GM21825 (cell line): ENCODE measurements around the gene FBXO27.
"Not testable (repeated sequence)": the region's sequence is repeated elsewhere in the genome, so short reads cannot be mapped to it uniquely, and the experiment has no call there.

Experiments used
- ATAC-seq: cut with Tn5 transposase; IDR thresholded peaks from one replicate; pipeline ENCODE4 v1.9.1; 2021; ENCODE audit warnings: mild to moderate bottlenecking, moderate library complexity; ENCODE audit not compliant: unreplicated experiment

The FBXO27 gene

DNA sequence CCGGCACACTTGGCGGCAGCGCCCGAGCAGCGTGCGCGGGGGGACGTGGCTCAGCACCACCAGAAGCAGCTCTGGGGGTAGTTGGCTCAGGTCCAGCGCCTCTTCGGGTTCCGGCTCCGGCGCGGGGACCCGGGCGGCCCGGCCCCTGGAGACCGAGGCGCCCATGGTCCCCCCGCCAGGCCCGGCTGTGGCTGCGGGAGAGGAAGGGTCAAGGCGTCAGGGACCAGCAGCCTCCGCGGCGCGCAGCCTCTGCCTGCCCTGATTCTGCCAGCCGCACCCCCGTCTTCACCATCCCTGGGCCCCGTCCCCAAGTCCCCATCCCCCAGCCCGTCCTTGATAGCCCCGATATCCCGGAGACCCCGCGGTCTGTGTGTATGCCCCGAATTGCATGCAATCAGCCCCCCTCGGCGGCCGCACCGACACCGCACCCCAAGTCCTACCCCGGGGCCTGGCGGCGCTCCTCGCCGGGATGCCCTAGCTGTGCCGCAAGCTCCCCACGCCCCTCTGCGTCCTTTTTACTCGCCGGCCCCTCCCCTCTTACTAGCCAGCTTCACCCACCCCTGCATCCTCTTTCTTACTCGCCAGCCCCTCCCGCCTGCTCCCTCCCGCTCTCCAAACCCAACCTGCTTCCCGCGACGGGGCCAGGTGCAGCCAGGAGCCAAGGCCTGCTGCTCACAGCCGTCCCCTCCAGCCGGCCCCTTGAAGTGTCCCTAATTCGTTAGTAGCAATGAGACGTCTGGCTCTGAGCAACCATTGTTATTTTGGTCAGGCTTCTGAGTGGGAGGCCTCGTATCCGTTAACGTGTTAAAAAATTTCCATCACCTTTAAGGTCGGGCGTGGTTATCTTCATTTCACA, at the start of gene FBXO27:
Gene FBXO27 (minus strand): TSS at position 487 of the 856 bp plus-strand sequence. CDS start 322 bp downstream, at position 165.
- no peak for ATAC-seq

- ATAC-seq = no peak
Observed at GRCh38 chr19:39080431-39080830, 48.1 kb upstream of the FBXO27 start.

- ATAC-seq = no peak
Observed at GRCh38 chr19:39078436-39079200, 46.3 kb upstream of the FBXO27 start.

DNA sequence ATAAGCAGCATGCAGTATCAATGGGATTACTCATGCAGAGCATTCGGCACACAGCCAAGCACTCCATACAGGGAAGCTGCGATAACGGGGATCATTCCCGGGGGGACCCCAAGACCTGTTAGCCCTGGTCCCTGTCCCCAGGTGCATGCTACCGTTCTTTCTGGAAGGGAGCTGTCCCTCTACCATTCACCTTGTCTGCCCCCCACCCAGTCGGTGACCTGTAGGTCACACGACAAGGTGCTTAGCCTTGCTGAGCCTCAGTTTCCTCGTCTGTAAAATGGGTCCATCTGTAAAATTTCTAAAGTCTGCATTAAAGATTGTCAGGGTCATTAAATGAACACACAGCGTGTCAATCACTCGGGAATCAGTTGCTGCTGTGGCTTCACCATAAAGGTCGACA, 45.0 kb upstream of the FBXO27 start:
- no peak for ATAC-seq

DNA sequence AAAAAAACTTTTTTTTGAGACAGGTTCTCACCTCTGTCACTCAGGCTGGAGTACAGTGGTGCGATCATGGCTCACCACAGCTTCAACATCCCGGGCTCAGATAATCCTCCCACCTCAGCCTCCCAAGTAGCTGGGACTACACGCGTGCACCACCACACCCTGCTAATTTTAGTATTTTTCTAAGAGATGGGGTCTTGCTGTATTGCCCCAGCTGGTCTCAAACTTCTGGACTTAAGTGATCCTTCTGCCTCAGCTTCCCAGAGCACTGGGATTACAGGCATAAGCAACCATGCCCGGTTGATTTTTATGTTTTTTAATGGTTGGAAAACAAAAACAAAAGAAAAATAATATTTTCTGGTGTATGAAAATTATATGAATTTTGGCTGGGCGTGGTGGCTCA, 42.6 kb upstream of the FBXO27 start:
- ATAC-seq = no peak

DNA sequence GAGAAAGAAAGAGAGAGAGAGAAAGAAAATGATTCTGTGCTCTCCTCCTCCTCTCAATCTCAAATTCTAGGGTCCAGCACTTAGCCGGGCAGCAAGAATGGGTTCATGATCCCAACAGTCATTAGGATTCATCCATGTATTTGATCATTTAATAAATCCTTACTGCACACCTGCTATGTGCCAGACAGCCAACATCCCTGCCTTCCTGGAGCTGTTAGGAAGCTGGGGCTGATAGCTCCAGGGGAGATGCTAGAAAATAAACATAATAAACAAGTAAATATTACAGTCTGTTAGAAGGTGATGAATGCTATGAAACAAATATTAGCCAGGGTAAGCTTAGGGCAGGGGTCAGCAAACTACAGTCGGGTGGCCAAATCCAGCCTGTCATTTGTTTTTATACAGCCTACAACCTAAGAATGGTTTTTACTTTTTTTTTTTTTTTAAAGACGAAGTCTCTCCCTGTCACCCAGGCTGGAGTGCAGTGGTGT, 41.9 kb upstream of the FBXO27 start:
- no peak for ATAC-seq

DNA sequence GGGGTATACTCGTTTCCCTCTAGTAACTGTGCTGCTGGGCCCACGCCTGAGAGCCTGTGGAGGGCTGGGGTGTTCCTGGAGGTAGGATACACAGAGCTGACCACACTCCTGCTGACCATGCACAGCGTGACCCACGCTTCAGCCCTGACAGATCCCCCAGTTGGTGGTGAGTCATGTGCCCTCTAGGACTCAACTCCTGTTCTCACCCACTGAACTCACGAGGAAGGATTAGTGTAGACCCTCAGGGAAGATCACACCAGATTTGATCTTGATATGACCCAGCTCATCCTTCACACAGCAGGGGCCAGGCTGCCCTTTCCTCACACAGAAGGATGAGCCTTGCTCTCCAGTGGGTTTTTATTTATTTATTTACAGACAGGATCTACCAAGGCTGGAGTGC, 38.5 kb upstream of the FBXO27 start:
- ATAC-seq = no peak

- ATAC-seq = not testable (repeated sequence)
Observed at GRCh38 chr19:39068259-39068658, 35.9 kb upstream of the FBXO27 start.

GRCh38 chr19:39067104-39067503, 34.8 kb upstream of the FBXO27 start:
- ATAC-seq = no peak

- ATAC-seq = no peak
Observed at GRCh38 chr19:39065928-39066327, 33.6 kb upstream of the FBXO27 start.

DNA sequence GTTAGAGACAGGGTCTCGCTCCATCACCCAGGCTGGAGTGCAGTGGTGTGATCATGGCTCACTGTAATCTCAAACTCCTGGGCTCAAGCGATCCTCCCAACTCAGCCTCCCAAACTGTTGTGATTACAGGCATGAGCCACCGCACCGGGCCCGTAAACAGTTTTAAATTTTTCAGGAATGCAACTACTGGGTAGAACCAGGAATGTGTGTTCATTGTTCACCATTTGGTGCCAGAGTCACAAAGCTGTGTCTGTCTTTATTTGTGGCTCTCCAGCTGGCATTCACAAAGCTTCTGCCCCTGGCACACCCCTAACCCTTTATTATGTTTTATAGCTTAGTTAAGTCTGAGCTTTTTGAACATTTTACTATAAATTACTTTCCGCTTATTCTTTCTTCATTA, 32.1 kb upstream of the FBXO27 start:
- no peak for ATAC-seq

- ATAC-seq = no peak
Observed at GRCh38 chr19:39060171-39060570, 27.8 kb upstream of the FBXO27 start.

- no peak for ATAC-seq
Observed at GRCh38 chr19:39059302-39059701, 27.0 kb upstream of the FBXO27 start.

- ATAC-seq = no peak
Observed at GRCh38 chr19:39057615-39058014, 25.3 kb upstream of the FBXO27 start.

DNA sequence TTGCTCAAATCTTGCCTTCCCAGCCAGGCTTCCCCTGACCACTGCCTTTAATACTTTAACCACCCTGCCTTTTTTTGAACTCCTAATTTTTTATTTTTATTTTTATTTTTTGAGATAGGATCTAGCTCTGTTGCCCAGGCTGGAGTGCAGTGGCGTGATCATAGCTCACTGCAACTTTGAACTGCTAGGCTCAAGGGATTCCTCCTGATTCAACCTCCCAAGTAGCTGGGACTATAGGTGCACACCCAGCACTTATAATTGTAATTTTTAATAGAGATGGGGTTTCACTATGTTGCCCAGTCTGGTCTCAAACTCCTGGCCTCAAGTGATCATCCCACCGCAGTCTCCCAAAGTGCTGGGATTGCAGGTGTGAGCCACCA, 21.7 kb upstream of the FBXO27 start:
- no peak for ATAC-seq

- ATAC-seq = no peak
Observed at GRCh38 chr19:39053276-39054090, 21.1 kb upstream of the FBXO27 start.

GRCh38 chr19:39052846-39053245, 20.5 kb upstream of the FBXO27 start:
- ATAC-seq = no peak

- ATAC-seq = no peak
Observed at GRCh38 chr19:39052243-39052746, 19.9 kb upstream of the FBXO27 start.

GRCh38 chr19:39047073-39047472, 14.7 kb upstream of the FBXO27 start:
- ATAC-seq = no peak

- ATAC-seq = no peak
Observed at GRCh38 chr19:39046037-39046821, 13.9 kb upstream of the FBXO27 start.
